HepG2 (cell line): Measurements from ENCODE around the gene ABTB2. TPM values are rescaled to one million over a fixed set of nuclear protein-coding genes. Genes with fewer than 3 reads are reported as not detected.

Experiments
- ATAC-seq: fragments of 200-7000 bp; cut with Tn5 transposase; 3 replicates; pipeline ENCODE4 v1.9.1; 2020; ENCODE audit warnings: mild to moderate bottlenecking, moderate library complexity
- BruUV-seq: library from RNA; stranded (reverse); fragments of 400-500 nt; replicated peaks from 2 replicates; lab custom pipeline; 2021; lab: Mats Ljungman, UMichigan
- CTCF ChIA-PET: fragments of 300-600 bp; formaldehyde crosslinking; extraction: SDS; loops from one replicate; lab custom pipeline; 2021; ENCODE audit warnings: low total read pairs, inconsistent platforms, low intra/inter-chr PET ratio; lab: Yijun Ruan, JAX
- POLR2A ChIA-PET: fragments of 350-600 bp; sonication (Branson Sonifier 250); formaldehyde crosslinking; loops from one replicate; lab custom pipeline; 2020; ENCODE audit warnings: antibody characterized with exemption, inconsistent platforms; lab: Yijun Ruan, JAX
- DNase-seq: peaks from one replicate; pipeline ENCODE4 v3.0.0-alpha.2; 2015; ENCODE audit warnings: low spot score
- FAIRE-seq: peaks from 3 replicates; lab custom pipeline; 2011; peaks lifted over from hg19 to GRCh38; lab: Jason Lieb, UNC
- H2AFZ ChIP-seq: one replicate; pipeline ENCODE4 v1.6.1; 2011; ENCODE audit warnings: low read length, inconsistent platforms
- H3K27ac ChIP-seq: fragments of 300-600 bp; 3 replicates; pipeline ENCODE4 v1.8.0; 2011; ENCODE audit warnings: mixed run types, mild to moderate bottlenecking, mixed read lengths, low read length, inconsistent platforms; ENCODE audit not compliant: insufficient read depth; ENCODE audit errors: extremely low read length
- H3K27me3 ChIP-seq, 2 experiments: fragments of 200-600 bp in 1 of 2; 2 replicates in 1 of 2; 3 replicates in 1 of 2; pipeline versions ENCODE4 v1.6.0 to v1.8.0; 2011; ENCODE audit warnings: low read length in 2 of 2, mild to moderate bottlenecking in 2 of 2, moderate library complexity in 2 of 2, inconsistent platforms in 1 of 2; ENCODE audit not compliant: insufficient read depth in 2 of 2, control insufficient read depth in 1 of 2
- H3K36me3 ChIP-seq, 2 experiments: fragments of 200-600 bp in 1 of 2; replicated peaks in 1 of 2; 2 replicates in 1 of 2; 3 replicates in 1 of 2; pipeline versions ENCODE4 v1.5.1 to v1.8.0; 2011; ENCODE audit warnings: low read length in 2 of 2, inconsistent platforms in 1 of 2; ENCODE audit not compliant: insufficient read depth in 2 of 2, control insufficient read depth in 1 of 2
- H3K4me1 ChIP-seq: 2 replicates; pipeline ENCODE4 v1.5.1; 2012; ENCODE audit warnings: low read length, inconsistent platforms; ENCODE audit not compliant: insufficient read depth
- H3K4me2 ChIP-seq: 2 replicates; pipeline ENCODE4 v1.6.0; 2011; ENCODE audit warnings: low read depth, low read length, inconsistent platforms
- H3K4me3 ChIP-seq, 3 experiments: fragments of 200-600 bp in 1 of 3; sonication (generic), shearing (Covaris generic) in 1 of 3; replicated peaks in 1 of 3; 2 replicates each; pipeline ENCODE4 v1.5.1; 2011 to 2016; ENCODE audit warnings: low read length in 3 of 3, inconsistent platforms in 2 of 3, low read depth in 2 of 3, mild to moderate bottlenecking in 2 of 3, control low read depth in 1 of 3, mixed read lengths in 1 of 3; ENCODE audit not compliant: insufficient read depth in 1 of 3
- H3K79me2 ChIP-seq: one replicate; pipeline ENCODE4 v1.6.1; 2011; ENCODE audit warnings: low read length, inconsistent platforms; ENCODE audit not compliant: insufficient read depth
- H3K9ac ChIP-seq: 2 replicates; pipeline ENCODE4 v1.6.0; 2011; ENCODE audit warnings: mild to moderate bottlenecking, low read depth, low read length, inconsistent platforms; ENCODE audit not compliant: insufficient read depth
- H3K9me3 ChIP-seq: 2 replicates; pipeline ENCODE4 v1.5.1; 2012; ENCODE audit warnings: mild to moderate bottlenecking, low read length
- H4K20me1 ChIP-seq: 2 replicates; pipeline ENCODE4 v1.6.0; 2011; ENCODE audit warnings: inconsistent platforms, mild to moderate bottlenecking, low read length, moderate library complexity; ENCODE audit not compliant: insufficient read depth
- FOSL2 ChIP-seq: sonication (generic); formaldehyde crosslinking; IDR thresholded peaks from 2 replicates; pipeline ENCODE4 v1.4.0; 2020; ENCODE audit warnings: missing genetic modification reagents
- FOXP1 ChIP-seq, 2 experiments: fragments of 450-650 bp in 1 of 2; IDR thresholded peaks; 2 replicates each; pipeline ENCODE4 v1.6.1; 2017 to 2018; ENCODE audit warnings: antibody characterized with exemption in 1 of 2
- IRF2 ChIP-seq: IDR thresholded peaks from 2 replicates; pipeline ENCODE4 v1.6.1; 2018; ENCODE audit warnings: missing genetic modification reagents, missing compliant biosample characterization
- MATR3 ChIP-seq: sonication (generic); formaldehyde crosslinking; IDR thresholded peaks from 2 replicates; pipeline ENCODE4 v1.4.0; 2020; ENCODE audit warnings: missing genetic modification reagents
- NCOA1 ChIP-seq: sonication (generic); formaldehyde crosslinking; IDR thresholded peaks from 2 replicates; pipeline ENCODE4 v1.9.0; 2021; ENCODE audit warnings: missing genetic modification reagents
- PCBP2 ChIP-seq: fragments of 200-400 bp; formaldehyde crosslinking; optimal IDR thresholded peaks from 2 replicates; pipeline ENCODE3; 2018; ENCODE audit warnings: low read length, low read depth; ENCODE audit not compliant: poor library complexity, severe bottlenecking
- STAT6 ChIP-seq: sonication (generic); formaldehyde crosslinking; IDR thresholded peaks from 2 replicates; pipeline ENCODE4 v1.4.0; 2020; ENCODE audit warnings: missing genetic modification reagents, mild to moderate bottlenecking, borderline replicate concordance
- TGIF2 ChIP-seq: IDR thresholded peaks from 2 replicates; pipeline ENCODE4 v1.6.1; 2016; ENCODE audit warnings: control low read depth, missing compliant biosample characterization
- THAP7 ChIP-seq: sonication (generic); formaldehyde crosslinking; IDR thresholded peaks from 2 replicates; pipeline ENCODE4 v1.8.1; 2023; ENCODE audit warnings: mild to moderate bottlenecking, missing genetic modification reagents
- XRCC5 ChIP-seq: fragments of 200-400 bp; formaldehyde crosslinking; optimal IDR thresholded peaks from 2 replicates; pipeline ENCODE3; 2017; ENCODE audit warnings: mild to moderate bottlenecking, low read length
- ZNF274 ChIP-seq: sonication (generic); formaldehyde crosslinking; IDR thresholded peaks from 2 replicates; pipeline ENCODE4 v1.5.1; 2020; ENCODE audit warnings: mild to moderate bottlenecking, missing genetic modification reagents
- ZNF567 ChIP-seq: sonication (generic); formaldehyde crosslinking; IDR thresholded peaks from 2 replicates; pipeline ENCODE4 v1.8.1; 2023; ENCODE audit warnings: mild to moderate bottlenecking, missing genetic modification reagents, borderline replicate concordance
- WGBS: methylation state at CpG from one replicate; pipeline ENCODE4 v1.1.6; 2017; ENCODE audit warnings: low lambda C conversion rate; 5-methylcytosine and 5-hydroxymethylcytosine counted together
- in situ Hi-C: cut with HindIII; loops from 2 replicates; pipeline ENCODE4 v1.10.0; 2017; ENCODE audit warnings: low pct_unique_long_range_greater_than_20kb; ENCODE audit not compliant: extremely low pct_ligation_motif_present
- intact Hi-C: fragments of 100-400 bp; cut with micrococcal nuclease; formaldehyde crosslinking; loops from one replicate; pipeline ENCODE4 v1.10.0; 2022; ENCODE audit not compliant: unreplicated experiment
- polyA plus RNA-seq, 8 experiments: library from polyadenylated mRNA; depleted of rRNA in 3 of 8; stranded (reverse) in 7 of 8; unstranded in 1 of 8; fragments of >200 nt; fragmentation: Illumina TruSeq in 4 of 8; extraction: Trizol in 4 of 8; gene quantifications; 2 replicates each; pipeline versions ENCODE4 v1.2.1 to v1.2.3, GENCODE V29; 2011 to 2016; ENCODE audit warnings: low read depth in 4 of 8, missing spikeins in 1 of 8, mixed read lengths in 1 of 8; ENCODE audit not compliant: insufficient read depth in 1 of 8
- total RNA-seq, 5 experiments: library from RNA; depleted of rRNA; stranded (reverse); fragments of >200 nt; fragmentation: Illumina TruSeq; extraction: Trizol; gene quantifications; 2 replicates each; pipeline ENCODE4 v1.2.3, GENCODE V29; 2016; ENCODE audit warnings: low read depth in 1 of 5
- TF ChIP-seq, protein P1 (sequence below): sonication (generic); formaldehyde crosslinking; IDR thresholded peaks from 2 replicates; pipeline ENCODE4 v1.5.0; 2020; ENCODE audit warnings: missing genetic modification reagents
- TF ChIP-seq, protein P2 (sequence below): IDR thresholded peaks from 2 replicates; pipeline ENCODE4 v1.6.1; 2016; ENCODE audit warnings: control low read depth
- TF ChIP-seq, protein P3 (sequence below): sonication (generic); formaldehyde crosslinking; IDR thresholded peaks from 2 replicates; pipeline ENCODE4 v1.4.0; 2020; ENCODE audit warnings: mild to moderate bottlenecking, missing genetic modification reagents

ABTB2 gene
- total and polyA plus RNA-seq, 2 of the 13 experiments (the other 11 are each of a cell fraction or from before 2014, with no cell fraction given): 5.1 to 15.4 TPM

DNA sequence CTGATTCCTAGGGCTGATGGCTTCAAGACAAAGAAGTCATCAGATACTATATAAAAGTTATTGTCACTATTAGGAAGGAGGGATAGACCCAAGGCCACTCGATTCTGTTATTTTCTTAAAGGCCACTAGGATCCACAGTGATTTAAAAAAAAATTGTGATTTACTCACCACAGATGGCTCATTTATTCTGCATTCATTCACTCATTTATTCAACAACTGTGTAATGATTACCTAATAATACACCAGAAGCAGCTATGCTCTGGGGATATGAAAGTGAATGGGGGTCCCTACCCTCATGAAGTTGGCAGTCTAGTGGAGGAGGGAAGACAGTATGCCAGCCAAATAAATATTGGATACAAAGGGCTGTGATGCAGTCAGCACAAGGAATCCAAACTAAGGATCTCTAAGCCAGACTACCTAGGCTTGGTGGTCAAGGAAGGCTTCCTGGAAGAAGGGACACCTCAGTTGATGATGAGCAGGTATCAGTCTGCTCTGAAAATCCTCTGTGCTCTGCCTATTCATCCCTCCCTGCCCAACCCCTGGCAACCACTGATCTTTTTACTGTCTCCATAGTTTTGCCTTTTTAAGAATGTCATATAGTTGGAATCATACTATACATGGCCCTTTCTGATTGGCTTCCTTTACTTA lies 141.9 kb downstream of the ABTB2 start (continued):
- TF ChIP-seq, protein P1, sequence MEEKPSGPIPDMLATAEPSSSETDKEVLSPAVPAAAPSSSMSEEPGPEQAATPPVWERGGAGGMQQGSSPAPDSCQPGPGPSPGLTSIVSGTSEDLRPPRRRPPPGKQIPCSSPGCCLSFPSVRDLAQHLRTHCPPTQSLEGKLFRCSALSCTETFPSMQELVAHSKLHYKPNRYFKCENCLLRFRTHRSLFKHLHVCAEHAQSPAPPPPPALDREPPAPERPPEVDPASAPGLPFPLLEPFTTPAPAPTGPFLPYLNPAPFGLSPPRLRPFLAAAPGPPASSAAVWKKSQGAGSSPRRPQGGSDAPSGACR: no peak
- TF ChIP-seq, protein P2, sequence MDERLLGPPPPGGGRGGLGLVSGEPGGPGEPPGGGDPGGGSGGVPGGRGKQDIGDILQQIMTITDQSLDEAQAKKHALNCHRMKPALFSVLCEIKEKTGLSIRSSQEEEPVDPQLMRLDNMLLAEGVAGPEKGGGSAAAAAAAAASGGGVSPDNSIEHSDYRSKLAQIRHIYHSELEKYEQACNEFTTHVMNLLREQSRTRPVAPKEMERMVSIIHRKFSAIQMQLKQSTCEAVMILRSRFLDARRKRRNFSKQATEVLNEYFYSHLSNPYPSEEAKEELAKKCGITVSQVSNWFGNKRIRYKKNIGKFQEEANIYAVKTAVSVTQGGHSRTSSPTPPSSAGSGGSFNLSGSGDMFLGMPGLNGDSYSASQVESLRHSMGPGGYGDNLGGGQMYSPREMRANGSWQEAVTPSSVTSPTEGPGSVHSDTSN (CRISPR knock-in tag): no peak

GRCh38 chr11:34214961-34215805 lies 142.6 kb downstream of the ABTB2 start:
- Histone ChIP-seq H3K27ac (no peak overlapping the region), H3K79me2 (peaks cover 3% of the 10 kb centered on the region), H3K4me2 (no peak overlapping the region), H3K4me3 (no peak overlapping the region), H3K4me1 (peaks cover 79% of the 10 kb centered on the region), H2AFZ (no peak overlapping the region), H3K9ac (no peak overlapping the region), H3K27me3 (no peaks in the 10 kb centered on the region), H4K20me1 (no peaks in the 10 kb centered on the region; the same call in 1 of the 2 replicates), H3K36me3 (no peaks in the 10 kb centered on the region), H3K9me3 (no peaks in the 10 kb centered on the region)
- DNase-seq: no peak
- FAIRE-seq: no peak
- ChIA-PET POLR2A (interaction anchor here (0.7 kb wide), 1 partner anchor 144 kb away, joined by 3 read pairs; no protein-coding TSS in a partner anchor), CTCF (no interaction called here)
- 75% methylated on average over 5 of the region's 5 CpGs for WGBS
- ATAC-seq: no peak
- in situ Hi-C loops: no loop called here
- intact Hi-C loops: no loop called here
- no TSS peak for BruUV-seq
- TF ChIP-seq TGIF2 (CRISPR knock-in tag): no peak
- TF ChIP-seq, protein P3, sequence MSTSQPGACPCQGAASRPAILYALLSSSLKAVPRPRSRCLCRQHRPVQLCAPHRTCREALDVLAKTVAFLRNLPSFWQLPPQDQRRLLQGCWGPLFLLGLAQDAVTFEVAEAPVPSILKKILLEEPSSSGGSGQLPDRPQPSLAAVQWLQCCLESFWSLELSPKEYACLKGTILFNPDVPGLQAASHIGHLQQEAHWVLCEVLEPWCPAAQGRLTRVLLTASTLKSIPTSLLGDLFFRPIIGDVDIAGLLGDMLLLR (CRISPR knock-in tag): no peak
- TF ChIP-seq STAT6 (CRISPR knock-in tag): no peak
- no peak for TF ChIP-seq PCBP2
- no peak for TF ChIP-seq IRF2
- TF ChIP-seq NCOA1 (CRISPR knock-in tag): no peak
- no peak for TF ChIP-seq MATR3
- no peak for TF ChIP-seq THAP7 (CRISPR knock-in tag)
- peak; percentile 63 for TF ChIP-seq FOSL2 (CRISPR knock-in tag)
- no peak for TF ChIP-seq ZNF274 (CRISPR knock-in tag)
- TF ChIP-seq XRCC5: peak; percentile 16
- TF ChIP-seq ZNF567 (CRISPR knock-in tag): no peak
- no peak for TF ChIP-seq FOXP1 (IDR thresholded peaks at IDR 0.05)
- TF ChIP-seq FOXP1 (CRISPR knock-in tag; IDR thresholded peaks at IDR 0.05): no peak
